Measurements from ENCODE around the gene DDX5. TPM values are rescaled to one million over a fixed set of nuclear protein-coding genes. Genes with fewer than 3 reads are reported as not detected.

The DDX5 gene
- total and polyA plus RNA-seq, 2 of the 13 experiments (the other 11 are each of a cell fraction or from before 2014, with no cell fraction given) = 503 to 684 TPM

GRCh38 chr17:64504769-64505339 is 1.2 kb downstream of the DDX5 start (continued):
- no peak for TF ChIP-seq SNAI1 (CRISPR knock-in tag; IDR thresholded peaks at IDR 0.05; ENCODE audit: borderline replicate concordance)
- TF ChIP-seq ATF7 (IDR thresholded peaks at IDR 0.05) = no peak
- no peak for TF ChIP-seq ATF7 (CRISPR knock-in tag; IDR thresholded peaks at IDR 0.05)
- no peak for TF ChIP-seq MXD3 (CRISPR knock-in tag; IDR thresholded peaks at IDR 0.05)
- TF ChIP-seq DNMT1 (CRISPR knock-in tag; IDR thresholded peaks at IDR 0.05) = no peak
- TF ChIP-seq SNAPC4 (CRISPR knock-in tag; IDR thresholded peaks at IDR 0.05) = no peak
- no peak for TF ChIP-seq TEF (CRISPR knock-in tag; IDR thresholded peaks at IDR 0.05)
- TF ChIP-seq ZNF672 (CRISPR knock-in tag; IDR thresholded peaks at IDR 0.05) = no peak
- TF ChIP-seq PAF1 (CRISPR knock-in tag; IDR thresholded peaks at IDR 0.05) = peak; percentile 50; the same call in 1 of the 2 replicates
- no peak for TF ChIP-seq HDAC6 (IDR thresholded peaks at IDR 0.05; ENCODE audit: low read depth, low read length)
- TF ChIP-seq HDAC1 (CRISPR knock-in tag; IDR thresholded peaks at IDR 0.05) = peak; percentile 22; the same call in 1 of the 2 replicates
- TF ChIP-seq ARID5B (CRISPR knock-in tag; IDR thresholded peaks at IDR 0.05) = no peak; the same call in 1 of the 2 replicates
- TF ChIP-seq ZNF766 (CRISPR knock-in tag; IDR thresholded peaks at IDR 0.05; ENCODE audit: borderline replicate concordance) = no peak
- no peak; the same call in 1 of the 2 replicates for TF ChIP-seq ZFP41 (CRISPR knock-in tag; IDR thresholded peaks at IDR 0.05; ENCODE audit: borderline replicate concordance)
- 0 out of 2 replicates have a peak, but pooled peaks have one; percentile 2 for TF ChIP-seq ZIK1 (CRISPR knock-in tag; IDR thresholded peaks at IDR 0.05; ENCODE audit: borderline replicate concordance, low read depth)
- TF ChIP-seq CEBPG (CRISPR knock-in tag; IDR thresholded peaks at IDR 0.05) = no peak
- TF ChIP-seq SNAPC2 (CRISPR knock-in tag; IDR thresholded peaks at IDR 0.05) = 0 out of 2 replicates have a peak, but pooled peaks have one; percentile 74
- no peak for TF ChIP-seq ZNF737 (CRISPR knock-in tag; IDR thresholded peaks at IDR 0.05; ENCODE audit: borderline replicate concordance)
- 0 out of 2 replicates have a peak, but pooled peaks have one; percentile 21 for TF ChIP-seq ZSCAN30 (CRISPR knock-in tag; IDR thresholded peaks at IDR 0.05)
- TF ChIP-seq MEIS2 (CRISPR knock-in tag; IDR thresholded peaks at IDR 0.05) = no peak
- no peak for TF ChIP-seq KDM1A (CRISPR knock-in tag; IDR thresholded peaks at IDR 0.05)
- TF ChIP-seq ZNF775 (CRISPR knock-in tag; IDR thresholded peaks at IDR 0.05; ENCODE audit: borderline replicate concordance) = no peak

Data from HepG2 (cell line).